Measurements from ENCODE around the gene ENTPD3. TPM values are rescaled to one million over a fixed set of nuclear protein-coding genes. Genes with fewer than 3 reads are reported as not detected.
A peak's percentile ranks its signal among the peaks of the same experiment; 100 is the strongest.
"Not testable (repeated sequence)": the region's sequence is repeated elsewhere in the genome, so short reads cannot be mapped to it uniquely, and the experiment has no call there.

The ENTPD3 gene
- total RNA-seq, 1 donor from 2014 or later = 1.6 TPM

- intact Hi-C loops (cut with DNase I) = no loop called here
- ATAC-seq (no peak), DNase-seq (ENCODE audit: low spot score) (no peak)
Observed at GRCh38 chr3:40456279-40456939, 69.4 kb downstream of the ENTPD3 start.

GRCh38 chr3:40456940-40457823 is 70.2 kb downstream of the ENTPD3 start, which contains the start of gene RPL14:
Gene RPL14 (plus strand): TSS chr3:40457339. CDS start chr3:40457472, 133 bp downstream.
- ATAC-seq (peak; percentile 95), DNase-seq (ENCODE audit: low spot score) (peak; percentile 98)
- intact Hi-C loops (cut with DNase I) = no loop called here

GRCh38 chr3:40458473-40458872 is 71.5 kb downstream of the ENTPD3 start:
- ATAC-seq (no peak), DNase-seq (ENCODE audit: low spot score) (no peak)
- intact Hi-C loops (cut with DNase I) = no loop called here

- intact Hi-C loops (cut with DNase I); DNase-seq (ENCODE audit: low spot score); ATAC-seq: not testable (repeated sequence)
Observed at GRCh38 chr3:40460481-40460880, 73.5 kb downstream of the ENTPD3 start.

- intact Hi-C loops (cut with DNase I) = no loop called here
- ATAC-seq (no peak), DNase-seq (ENCODE audit: low spot score) (no peak)
Observed at GRCh38 chr3:40461161-40461560, 74.2 kb downstream of the ENTPD3 start.

- ATAC-seq = not testable (repeated sequence)
Observed at GRCh38 chr3:40462838-40463237, 75.9 kb downstream of the ENTPD3 start.

GRCh38 chr3:40463579-40463978 is 76.6 kb downstream of the ENTPD3 start:
- intact Hi-C loops (cut with DNase I) = no loop called here
- no peak for DNase-seq (ENCODE audit: low spot score)
- ATAC-seq = no peak

More at GRCh38 chr3:40462838-40463237, 75.9 kb downstream of the ENTPD3 start:
- intact Hi-C loops (cut with DNase I); DNase-seq (ENCODE audit: low spot score): not testable (repeated sequence)

GRCh38 chr3:40464339-40465110 is 77.5 kb downstream of the ENTPD3 start:
- DNase-seq (ENCODE audit: low spot score) = no peak
- ATAC-seq = no peak
- intact Hi-C loops (cut with DNase I) = no loop called here

- DNase-seq (ENCODE audit: low spot score) (no peak), ATAC-seq (no peak)
- intact Hi-C loops (cut with DNase I) = no loop called here
Observed at GRCh38 chr3:40465111-40465407, 78.1 kb downstream of the ENTPD3 start.

GRCh38 chr3:40465456-40465855 is 78.5 kb downstream of the ENTPD3 start:
- DNase-seq (ENCODE audit: low spot score) (no peak), ATAC-seq (no peak)

GRCh38 chr3:40468018-40468417 is 81.0 kb downstream of the ENTPD3 start:
- intact Hi-C loops (cut with DNase I) = no loop called here
- no peak for DNase-seq (ENCODE audit: low spot score)
- ATAC-seq = no peak

More at GRCh38 chr3:40465456-40465855, 78.5 kb downstream of the ENTPD3 start:
- intact Hi-C loops (cut with DNase I) = no loop called here

- intact Hi-C loops (cut with DNase I) = no loop called here
- DNase-seq (ENCODE audit: low spot score) (no peak), ATAC-seq (no peak)
Observed at GRCh38 chr3:40470701-40471100, 83.7 kb downstream of the ENTPD3 start.

- intact Hi-C loops (cut with DNase I) = loop anchor here (5.0 kb wide), 1 partner anchor 41 kb away; no protein-coding TSS in a partner anchor
- peak; percentile 81 for DNase-seq (ENCODE audit: low spot score)
- peak; percentile 96 for ATAC-seq
Observed at GRCh38 chr3:40476478-40477470, 89.8 kb downstream of the ENTPD3 start, which contains the start of gene ZNF619. Gene ZNF619 (plus strand): TSS chr3:40477122. CDS start chr3:40477980, 858 bp downstream.

GRCh38 chr3:40477666-40478065 is 90.7 kb downstream of the ENTPD3 start:
- DNase-seq (ENCODE audit: low spot score) (no peak), ATAC-seq (no peak)
- intact Hi-C loops (cut with DNase I) = loop anchor here (5.0 kb wide), 1 partner anchor 40 kb away; no protein-coding TSS in a partner anchor
